ENCODE data around the gene VCX2. TPM values are rescaled to one million over a fixed set of nuclear protein-coding genes. Genes with fewer than 3 reads are reported as not detected.

The VCX2 gene
- total and polyA plus RNA-seq, 2 donors (not counting 3 experiments of a cell fraction or from before 2014, with no cell fraction given): not detected

GRCh38 chrX:8204169-8204935, 33.3 kb upstream of the VCX2 start:
- POLR2A ChIA-PET: no interaction called here
- Histone ChIP-seq H3K9me1 (replicated peaks; ENCODE audit: control insufficient read depth, extremely low read depth, insufficient read depth, low read length) (no peaks in the 10 kb centered on the region), H3K4me1 (ENCODE audit: control insufficient read depth, extremely low read depth, insufficient read depth, low read length) (no peaks in the 10 kb centered on the region), H3K27me3 (ENCODE audit: control insufficient read depth in 2 of 2, insufficient read depth in 2 of 2, low read length in 2 of 2) (no peaks in the 10 kb centered on the region), H3K27ac (ENCODE audit: insufficient read depth, low read depth, low read length) (no peak overlapping the region), H3K79me2 (ENCODE audit: control insufficient read depth, insufficient read depth, low read length) (no peaks in the 10 kb centered on the region), H3K36me3 (ENCODE audit: control insufficient read depth in 2 of 2, extremely low read depth in 1 of 2, insufficient read depth in 2 of 2, low read length in 2 of 2) (no peaks in the 10 kb centered on the region), H2AFZ (ENCODE audit: low read depth, low read length) (no peak overlapping the region), H3K9ac (replicated peaks; ENCODE audit: extremely low read depth, insufficient read depth, low read length) (no peak overlapping the region), H3K9me3 (replicated peaks; ENCODE audit: control insufficient read depth, insufficient read depth, low read length) (no peaks in the 10 kb centered on the region), H3K4me2 (ENCODE audit: insufficient read depth, low read length) (no peak overlapping the region), H4K20me1 (replicated peaks; ENCODE audit: control insufficient read depth, extremely low read depth, insufficient read depth, low read length) (no peaks in the 10 kb centered on the region), H3K4me3 (replicated peaks in 1 of 3; ENCODE audit: insufficient read depth in 1 of 3, low read depth in 1 of 3, low read length in 3 of 3) (no peak overlapping the region)
- BruUV-seq (replicated peaks): no TSS peak
- DNase-seq (ENCODE audit: low read depth, low spot score): no peak
- CTCF ChIA-PET: no interaction called here
- no peak for FAIRE-seq
- intact Hi-C loops (cut with micrococcal nuclease) (no loop called here), dilution Hi-C loops (cut with MboI; ENCODE audit: extremely low pct_ligation_motif_present, low sequenced_read_pairs) (no loop called here)
- TF ChIP-seq, protein P1, sequence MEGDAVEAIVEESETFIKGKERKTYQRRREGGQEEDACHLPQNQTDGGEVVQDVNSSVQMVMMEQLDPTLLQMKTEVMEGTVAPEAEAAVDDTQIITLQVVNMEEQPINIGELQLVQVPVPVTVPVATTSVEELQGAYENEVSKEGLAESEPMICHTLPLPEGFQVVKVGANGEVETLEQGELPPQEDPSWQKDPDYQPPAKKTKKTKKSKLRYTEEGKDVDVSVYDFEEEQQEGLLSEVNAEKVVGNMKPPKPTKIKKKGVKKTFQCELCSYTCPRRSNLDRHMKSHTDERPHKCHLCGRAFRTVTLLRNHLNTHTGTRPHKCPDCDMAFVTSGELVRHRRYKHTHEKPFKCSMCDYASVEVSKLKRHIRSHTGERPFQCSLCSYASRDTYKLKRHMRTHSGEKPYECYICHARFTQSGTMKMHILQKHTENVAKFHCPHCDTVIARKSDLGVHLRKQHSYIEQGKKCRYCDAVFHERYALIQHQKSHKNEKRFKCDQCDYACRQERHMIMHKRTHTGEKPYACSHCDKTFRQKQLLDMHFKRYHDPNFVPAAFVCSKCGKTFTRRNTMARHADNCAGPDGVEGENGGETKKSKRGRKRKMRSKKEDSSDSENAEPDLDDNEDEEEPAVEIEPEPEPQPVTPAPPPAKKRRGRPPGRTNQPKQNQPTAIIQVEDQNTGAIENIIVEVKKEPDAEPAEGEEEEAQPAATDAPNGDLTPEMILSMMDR (IDR thresholded peaks at IDR 0.05; ENCODE audit: extremely low read depth in 1 of 2, insufficient read depth in 1 of 2, low read depth in 1 of 2, low read length in 2 of 2): no peak
- TF ChIP-seq POLR2AphosphoS5 (IDR thresholded peaks at IDR 0.05; ENCODE audit: insufficient read depth, low read depth, low read length) (no peak), POLR2A (IDR thresholded peaks at IDR 0.05; ENCODE audit: low read depth, low read length) (no peak), GATA2 (IDR thresholded peaks at IDR 0.05; ENCODE audit: insufficient read depth, insufficient read length, low read depth, low read length) (no peak), MYC (IDR thresholded peaks at IDR 0.05; ENCODE audit: low read depth, low read length) (no peak), EZH2 (IDR thresholded peaks at IDR 0.05; ENCODE audit: borderline replicate concordance, low read depth, low read length, severe bottlenecking) (no peak), FOS (IDR thresholded peaks at IDR 0.05; ENCODE audit: borderline replicate concordance, insufficient read depth, low read length) (no peak)

Measured in endothelial cell of umbilical vein (primary cell).